H4 (cell line): ENCODE measurements around the gene NPAS2. TPM values are rescaled to one million over a fixed set of nuclear protein-coding genes. Genes with fewer than 3 reads are reported as not detected.

Experiments
- DNase-seq: peaks from one replicate; pipeline ENCODE4 v3.0.0-alpha.2; 2015; ENCODE audit warnings: low spot score
- total RNA-seq: library from RNA; depleted of rRNA; stranded (reverse); fragments of >200 nt; shearing (Covaris generic); gene quantifications from 2 replicates; pipeline ENCODE4 v1.2.3, GENCODE V29; 2014

Gene NPAS2
- total RNA-seq, 1 experiment from 2014 or later: 2.8 TPM

- DNase-seq: no peak
Measured at GRCh38 chr2:100821911-100822265, 1.9 kb downstream of the NPAS2 start.

- DNase-seq: no peak
Measured at GRCh38 chr2:100822587-100823248, 2.8 kb downstream of the NPAS2 start.

GRCh38 chr2:100823665-100824438, 3.9 kb downstream of the NPAS2 start:
- no peak for DNase-seq

GRCh38 chr2:100824842-100825241, 4.9 kb downstream of the NPAS2 start:
- DNase-seq: no peak

- DNase-seq: no peak
Measured at GRCh38 chr2:100826494-100826893, 6.6 kb downstream of the NPAS2 start.

GRCh38 chr2:100831158-100831750, 11.3 kb downstream of the NPAS2 start:
- DNase-seq: no peak

- DNase-seq: no peak
Measured at GRCh38 chr2:100831831-100832230, 11.9 kb downstream of the NPAS2 start.

GRCh38 chr2:100832885-100833284, 12.9 kb downstream of the NPAS2 start:
- DNase-seq: no peak

- DNase-seq: no peak
Measured at GRCh38 chr2:100833331-100833730, 13.4 kb downstream of the NPAS2 start.

- no peak for DNase-seq
Measured at GRCh38 chr2:100834221-100834620, 14.3 kb downstream of the NPAS2 start.

GRCh38 chr2:100835006-100835659, 15.2 kb downstream of the NPAS2 start:
- DNase-seq: no peak

GRCh38 chr2:100840519-100840918, 20.6 kb downstream of the NPAS2 start:
- DNase-seq: no peak

- no peak for DNase-seq
Measured at GRCh38 chr2:100842241-100842922, 22.4 kb downstream of the NPAS2 start.

- DNase-seq: no peak
Measured at GRCh38 chr2:100844514-100844913, 24.6 kb downstream of the NPAS2 start.

- DNase-seq: no peak
Measured at GRCh38 chr2:100845141-100845991, 25.4 kb downstream of the NPAS2 start.

GRCh38 chr2:100846716-100847115, 26.8 kb downstream of the NPAS2 start:
- no peak for DNase-seq

- DNase-seq: no peak
Measured at GRCh38 chr2:100852447-100852846, 32.5 kb downstream of the NPAS2 start.

- DNase-seq: no peak
Measured at GRCh38 chr2:100852999-100853908, 33.3 kb downstream of the NPAS2 start.

- DNase-seq: no peak
Measured at GRCh38 chr2:100853909-100854810, 34.2 kb downstream of the NPAS2 start.
